ENCODE results near the gene DOCK7. TPM values are rescaled to one million over a fixed set of nuclear protein-coding genes. Genes with fewer than 3 reads are reported as not detected.
"Not testable (repeated sequence)": the region's sequence is repeated elsewhere in the genome, so short reads cannot be mapped to it uniquely, and the experiment has no call there.

Gene DOCK7
- total and polyA plus RNA-seq, 4 donors, result 6.1 to 64.1 (median 29.3) TPM

DNA sequence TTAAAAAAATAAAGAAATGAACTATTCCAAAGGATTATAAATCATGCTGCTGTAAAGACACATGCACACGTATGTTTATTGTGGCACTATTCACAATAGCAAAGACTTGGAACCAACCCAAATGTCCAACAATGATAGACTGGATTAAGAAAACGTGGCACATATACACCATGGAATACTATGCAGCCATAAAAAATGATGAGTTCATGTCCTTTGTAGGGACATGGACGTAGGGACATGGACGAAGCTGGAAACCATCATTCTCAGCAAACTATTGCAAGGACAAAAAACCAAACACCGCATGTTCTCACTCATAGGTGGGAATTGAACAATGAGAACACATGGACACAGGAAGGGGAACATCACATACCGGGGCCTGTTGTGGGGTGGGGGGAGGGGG lies 160.8 kb downstream of the DOCK7 start:
- H3K27me3 ChIP-seq (ENCODE audit: control insufficient read depth in 1 of 2, insufficient read depth in 2 of 2, low read length in 1 of 2); H3K4me3 ChIP-seq (ENCODE audit: low read length in 2 of 2); DNase-seq; H3K9me3 ChIP-seq (ENCODE audit: control insufficient read depth, low read length); H3K36me3 ChIP-seq (ENCODE audit: control insufficient read depth in 1 of 2, insufficient read depth in 2 of 2, low read length in 1 of 2); H3K27ac ChIP-seq (ENCODE audit: low read depth in 1 of 2, low read length in 2 of 2); intact Hi-C loops (cut with DNase I); H3K4me1 ChIP-seq (ENCODE audit: control insufficient read depth in 1 of 2, insufficient read depth in 2 of 2, low read length in 2 of 2); ATAC-seq (ENCODE audit: low FRiP score): not testable (repeated sequence)
- WGBS, 2 donors, result 85 to 90% methylated on average over 4 to 6 of the region's 6 CpGs

DNA sequence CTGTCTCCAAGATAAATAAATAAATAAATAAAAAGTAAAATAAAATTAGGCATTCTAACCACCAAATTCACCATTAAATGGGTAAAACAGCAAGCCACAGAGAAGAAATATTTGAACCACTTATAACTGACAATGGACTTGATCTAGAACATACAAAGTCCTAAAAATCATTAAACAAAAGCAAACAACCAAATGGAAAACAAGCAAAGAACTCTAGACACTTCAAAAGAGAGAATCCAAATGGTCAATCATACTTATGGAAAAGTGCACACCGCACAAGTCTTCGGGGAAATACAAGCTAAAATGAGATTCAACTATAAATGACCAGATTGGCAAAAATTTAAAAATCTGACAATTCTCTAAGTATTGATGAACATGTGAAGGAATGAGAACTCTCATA lies 164.3 kb downstream of the DOCK7 start:
- 97 to 99% methylated on average over 2 of the region's 2 CpGs for WGBS, 2 donors
- Histone ChIP-seq H3K9me3 (ENCODE audit: control insufficient read depth, low read length) (no peaks in the 10 kb centered on the region), H3K4me3 (ENCODE audit: low read length in 2 of 2) (no peak overlapping the region), H3K36me3 (ENCODE audit: control insufficient read depth in 1 of 2, insufficient read depth in 2 of 2, low read length in 1 of 2) (peaks cover 0 to 2% of the 10 kb centered on the region in 2 donors), H3K27me3 (ENCODE audit: control insufficient read depth in 1 of 2, insufficient read depth in 2 of 2, low read length in 1 of 2) (no peaks in the 10 kb centered on the region), H3K27ac (ENCODE audit: low read depth in 1 of 2, low read length in 2 of 2) (no peak overlapping the region), H3K4me1 (ENCODE audit: control insufficient read depth in 1 of 2, insufficient read depth in 2 of 2, low read length in 2 of 2) (no peaks in the 10 kb centered on the region)
- intact Hi-C loops (cut with DNase I), result no loop called here
- DNase-seq (no peak), ATAC-seq (ENCODE audit: low FRiP score) (no peak)

DNA sequence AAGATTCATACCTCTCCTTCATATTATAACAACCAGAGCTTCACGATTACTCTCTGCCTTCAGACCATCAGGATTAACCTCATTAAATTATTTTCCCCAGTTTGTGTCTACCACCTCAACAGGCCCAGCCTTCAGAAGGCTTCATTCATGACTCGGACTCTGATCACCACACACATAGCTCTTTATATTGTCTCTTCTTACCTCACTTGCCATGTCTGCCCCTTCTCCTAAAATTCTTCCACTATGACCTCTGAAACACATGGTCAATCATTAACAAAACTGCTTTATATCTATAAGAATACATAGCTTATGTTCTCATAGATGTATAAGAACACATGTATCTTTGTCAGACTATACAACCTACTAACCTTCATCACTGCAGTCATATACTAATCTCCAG lies 171.6 kb downstream of the DOCK7 start:
- 90 to 94% methylated on average over 2 of the region's 2 CpGs for WGBS, 2 donors
- DNase-seq, result no peak
- no peaks in the 10 kb centered on the region for H3K4me1 ChIP-seq (ENCODE audit: control insufficient read depth in 1 of 2, insufficient read depth in 2 of 2, low read length in 2 of 2)
- H3K27ac ChIP-seq (ENCODE audit: low read depth in 1 of 2, low read length in 2 of 2), result no peak overlapping the region
- no peaks in the 10 kb centered on the region for H3K9me3 ChIP-seq (ENCODE audit: control insufficient read depth, low read length)
- intact Hi-C loops (cut with DNase I), result loop anchor here in 1 of 2 donors (2.0 kb wide), 1 partner anchor 28 kb away; no protein-coding TSS in a partner anchor
- H3K4me3 ChIP-seq (ENCODE audit: low read length in 2 of 2), result no peak overlapping the region
- no peaks in the 10 kb centered on the region for H3K27me3 ChIP-seq (ENCODE audit: control insufficient read depth in 1 of 2, insufficient read depth in 2 of 2, low read length in 1 of 2)
- H3K36me3 ChIP-seq (ENCODE audit: control insufficient read depth in 1 of 2, insufficient read depth in 2 of 2, low read length in 1 of 2), result peaks cover 1 to 3% of the 10 kb centered on the region in 2 donors
- ATAC-seq (ENCODE audit: low FRiP score), result no peak

DNA sequence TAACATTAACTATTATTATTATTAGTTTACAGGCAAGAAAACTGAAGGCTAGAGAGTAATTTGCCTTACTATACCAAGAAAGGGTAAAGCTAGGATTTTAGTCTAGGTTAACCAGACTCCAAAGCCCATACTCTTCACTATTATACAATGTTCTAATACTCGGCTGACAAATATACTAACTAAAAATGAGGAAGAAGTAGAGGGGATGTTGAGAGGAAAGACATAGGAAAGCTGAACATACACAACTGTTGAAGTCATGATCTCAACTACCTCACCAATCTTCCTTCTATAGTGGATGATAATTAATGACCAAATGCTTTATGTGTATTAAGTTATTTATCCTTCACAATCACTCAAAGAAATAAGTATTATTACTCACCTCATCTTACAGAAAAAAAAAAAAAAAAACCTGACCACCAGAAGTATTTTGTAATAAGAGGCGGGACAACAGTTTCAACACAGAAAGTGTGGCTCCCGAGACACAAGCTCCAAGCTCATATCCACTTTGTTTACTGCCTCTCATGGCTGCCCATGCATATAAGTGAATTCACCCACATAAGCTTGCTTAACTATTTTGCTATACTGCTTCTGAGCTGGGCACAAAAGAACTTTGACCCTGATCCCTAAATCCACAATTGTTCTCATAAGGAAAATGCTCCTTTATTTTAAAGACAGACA lies 173.3 kb downstream of the DOCK7 start:
- Histone ChIP-seq H3K4me1 (ENCODE audit: control insufficient read depth in 1 of 2, insufficient read depth in 2 of 2, low read length in 2 of 2) (no peaks in the 10 kb centered on the region), H3K9me3 (ENCODE audit: control insufficient read depth, low read length) (no peaks in the 10 kb centered on the region), H3K27me3 (ENCODE audit: control insufficient read depth in 1 of 2, insufficient read depth in 2 of 2, low read length in 1 of 2) (no peaks in the 10 kb centered on the region), H3K36me3 (ENCODE audit: control insufficient read depth in 1 of 2, insufficient read depth in 2 of 2, low read length in 1 of 2) (peaks cover 1 to 3% of the 10 kb centered on the region in 2 donors), H3K4me3 (ENCODE audit: low read length in 2 of 2) (no peak overlapping the region), H3K27ac (ENCODE audit: low read depth in 1 of 2, low read length in 2 of 2) (no peak overlapping the region)
- 94% methylated on average over 3 of the region's 3 CpGs for WGBS, 2 donors
- ATAC-seq (ENCODE audit: low FRiP score) (no peak), DNase-seq (no peak)
- intact Hi-C loops (cut with DNase I), result no loop called here

DNA sequence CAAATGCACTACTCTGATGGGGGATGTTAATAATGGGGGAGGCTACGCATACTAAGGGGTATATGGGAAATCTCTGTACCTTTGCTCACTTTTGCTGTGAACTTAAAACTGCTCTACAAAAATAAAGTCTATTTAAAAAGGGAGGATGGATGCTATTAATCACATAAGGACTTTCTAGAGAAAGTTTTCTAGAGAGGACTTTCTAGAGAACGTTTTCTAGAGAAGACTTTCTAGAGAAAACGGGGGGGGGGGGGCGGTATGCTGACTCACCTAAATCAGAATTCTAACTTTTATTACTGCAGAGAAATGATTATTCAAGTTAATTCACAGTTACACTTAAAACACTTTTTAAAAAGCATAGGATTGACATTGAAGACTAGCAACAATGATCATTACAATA lies 175.2 kb downstream of the DOCK7 start:
- Histone ChIP-seq H3K4me3 (ENCODE audit: low read length in 2 of 2) (no peak overlapping the region), H3K9me3 (ENCODE audit: control insufficient read depth, low read length) (no peaks in the 10 kb centered on the region), H3K27me3 (ENCODE audit: control insufficient read depth in 1 of 2, insufficient read depth in 2 of 2, low read length in 1 of 2) (no peaks in the 10 kb centered on the region), H3K4me1 (ENCODE audit: control insufficient read depth in 1 of 2, insufficient read depth in 2 of 2, low read length in 2 of 2) (no peaks in the 10 kb centered on the region), H3K36me3 (ENCODE audit: control insufficient read depth in 1 of 2, insufficient read depth in 2 of 2, low read length in 1 of 2) (peaks cover 1 to 3% of the 10 kb centered on the region in 2 donors), H3K27ac (ENCODE audit: low read depth in 1 of 2, low read length in 2 of 2) (no peak overlapping the region)
- intact Hi-C loops (cut with DNase I), result no loop called here
- WGBS, 2 donors, result 70 to 71% methylated on average over 4 of the region's 4 CpGs
- DNase-seq (no peak), ATAC-seq (ENCODE audit: low FRiP score) (no peak)

DNA sequence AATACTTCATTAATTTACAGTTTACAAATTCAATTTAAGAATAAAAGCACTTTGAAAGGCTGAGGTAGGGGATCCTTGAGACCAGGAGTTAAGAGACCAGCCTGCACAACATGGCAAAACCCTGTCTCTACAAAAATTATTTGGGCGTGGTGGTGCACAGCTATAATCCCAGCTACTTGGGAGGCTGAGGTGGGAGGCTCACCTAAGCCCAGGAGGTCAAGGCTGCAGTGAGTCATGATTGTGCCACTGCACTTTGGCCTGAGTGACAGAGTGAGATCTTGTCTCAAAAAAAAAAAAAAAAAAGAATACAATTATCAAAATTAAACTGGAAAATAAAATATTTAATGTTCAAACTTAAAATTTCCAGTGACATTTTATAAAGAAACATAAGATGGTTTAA lies 179.2 kb downstream of the DOCK7 start:
- intact Hi-C loops (cut with DNase I), result no loop called here
- Histone ChIP-seq H3K9me3 (ENCODE audit: control insufficient read depth, low read length) (no peaks in the 10 kb centered on the region), H3K4me3 (ENCODE audit: low read length in 2 of 2) (no peak overlapping the region), H3K4me1 (ENCODE audit: control insufficient read depth in 1 of 2, insufficient read depth in 2 of 2, low read length in 2 of 2) (no peaks in the 10 kb centered on the region), H3K27ac (ENCODE audit: low read depth in 1 of 2, low read length in 2 of 2) (no peak overlapping the region), H3K36me3 (ENCODE audit: control insufficient read depth in 1 of 2, insufficient read depth in 2 of 2, low read length in 1 of 2) (peaks cover 1 to 3% of the 10 kb centered on the region in 2 donors), H3K27me3 (ENCODE audit: control insufficient read depth in 1 of 2, insufficient read depth in 2 of 2, low read length in 1 of 2) (no peaks in the 10 kb centered on the region)
- DNase-seq, result no peak
- WGBS, 2 donors, result 89 to 95% methylated on average over 1 of the region's 1 CpG
- ATAC-seq (ENCODE audit: low FRiP score), result no peak

DNA sequence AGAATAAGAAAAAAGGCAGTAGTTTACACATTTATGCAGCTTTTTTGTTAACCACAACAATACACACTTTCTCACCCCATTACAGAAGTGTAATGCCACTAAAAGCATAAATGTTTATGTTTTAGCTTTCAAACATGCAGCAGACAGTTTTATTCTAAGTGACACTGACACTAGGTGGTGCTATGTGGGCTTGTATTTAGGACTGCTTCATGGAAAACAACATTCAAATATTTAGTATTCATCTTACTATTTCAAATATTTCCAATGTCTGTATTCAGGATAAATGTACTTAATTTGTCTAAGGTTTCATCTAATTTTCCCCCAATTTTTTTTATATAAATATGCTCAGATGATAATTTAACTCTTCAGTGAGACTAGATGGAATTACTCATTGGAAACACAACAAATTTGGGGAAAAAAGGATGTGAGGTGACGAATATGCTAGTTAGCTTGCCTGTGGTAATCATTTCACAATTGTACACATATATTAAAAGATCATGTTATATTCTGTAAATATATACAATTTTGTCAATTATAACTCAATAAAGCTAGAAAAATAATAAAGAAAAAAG lies 179.9 kb downstream of the DOCK7 start:
- H3K4me3 ChIP-seq (ENCODE audit: low read length in 2 of 2), result no peak overlapping the region
- intact Hi-C loops (cut with DNase I), result no loop called here
- 88 to 94% methylated on average over 1 of the region's 1 CpG for whole genome bisulfite sequencing, 2 donors
- no peak for DNase-seq
- H3K4me1 ChIP-seq (ENCODE audit: control insufficient read depth in 1 of 2, insufficient read depth in 2 of 2, low read length in 2 of 2), result no peaks in the 10 kb centered on the region
- no peak for ATAC-seq (ENCODE audit: low FRiP score)
- no peaks in the 10 kb centered on the region for H3K27me3 ChIP-seq (ENCODE audit: control insufficient read depth in 1 of 2, insufficient read depth in 2 of 2, low read length in 1 of 2)
- no peaks in the 10 kb centered on the region for H3K9me3 ChIP-seq (ENCODE audit: control insufficient read depth, low read length)
- peaks cover 1 to 3% of the 10 kb centered on the region in 2 donors for H3K36me3 ChIP-seq (ENCODE audit: control insufficient read depth in 1 of 2, insufficient read depth in 2 of 2, low read length in 1 of 2)
- no peak overlapping the region for H3K27ac ChIP-seq (ENCODE audit: low read depth in 1 of 2, low read length in 2 of 2)

DNA sequence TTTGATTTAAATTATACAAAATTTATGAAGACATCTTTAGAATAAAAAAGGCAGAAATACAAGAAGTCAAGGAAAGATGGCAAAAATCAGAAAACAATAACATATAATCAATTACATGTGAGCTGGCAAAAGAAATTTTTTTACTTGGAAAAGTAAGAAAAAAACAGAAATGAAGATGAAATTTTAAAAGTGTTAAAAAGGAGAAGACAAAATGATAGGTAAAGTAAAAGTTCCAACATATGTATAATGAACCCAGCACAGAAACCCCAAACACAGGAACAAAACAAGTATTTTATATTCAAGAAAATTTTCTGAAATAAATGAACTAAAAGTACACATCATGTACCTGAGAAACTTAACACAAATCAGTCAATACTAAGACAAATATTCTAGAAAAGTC lies 188.0 kb downstream of the DOCK7 start:
- DNase-seq (no peak), ATAC-seq (ENCODE audit: low FRiP score) (no peak)
- H3K36me3 ChIP-seq (ENCODE audit: control insufficient read depth in 1 of 2, insufficient read depth in 2 of 2, low read length in 1 of 2), result no peaks in the 10 kb centered on the region
- H3K4me3 ChIP-seq (ENCODE audit: low read length in 2 of 2), result no peak overlapping the region
- intact Hi-C loops (cut with DNase I), result no loop called here
- no peaks in the 10 kb centered on the region for H3K27me3 ChIP-seq (ENCODE audit: control insufficient read depth in 1 of 2, insufficient read depth in 2 of 2, low read length in 1 of 2)
- no peak overlapping the region for H3K27ac ChIP-seq (ENCODE audit: low read depth in 1 of 2, low read length in 2 of 2)
- H3K4me1 ChIP-seq (ENCODE audit: control insufficient read depth in 1 of 2, insufficient read depth in 2 of 2, low read length in 2 of 2), result no peaks in the 10 kb centered on the region
- no peaks in the 10 kb centered on the region for H3K9me3 ChIP-seq (ENCODE audit: control insufficient read depth, low read length)

DNA sequence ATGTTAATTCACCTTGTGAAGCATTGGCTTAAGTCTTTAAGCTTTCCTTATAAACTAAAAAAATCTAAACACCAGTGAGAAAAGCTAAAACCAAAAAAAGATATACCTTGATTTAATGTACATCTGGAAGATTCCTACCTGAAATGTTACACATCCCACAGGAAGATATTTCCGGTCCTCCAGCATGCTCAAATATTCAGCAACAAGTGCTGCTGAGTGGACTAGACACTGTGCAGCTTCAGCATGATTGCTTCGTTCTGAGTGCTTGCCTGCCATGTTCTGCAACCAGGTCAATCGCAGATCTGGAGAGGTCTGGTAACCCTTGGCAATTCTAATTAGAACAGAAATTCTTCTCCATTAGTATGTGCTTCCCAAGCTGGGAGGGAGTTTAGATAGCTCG lies 194.0 kb downstream of the DOCK7 start:
- intact Hi-C loops (cut with DNase I), result no loop called here
- no peaks in the 10 kb centered on the region for H3K4me1 ChIP-seq (ENCODE audit: control insufficient read depth in 1 of 2, insufficient read depth in 2 of 2, low read length in 2 of 2)
- DNase-seq, result no peak
- no peaks in the 10 kb centered on the region for H3K9me3 ChIP-seq (ENCODE audit: control insufficient read depth, low read length)
- WGBS, 2 donors, result 89 to 94% methylated on average over 4 of the region's 4 CpGs
- H3K27ac ChIP-seq (ENCODE audit: low read depth in 1 of 2, low read length in 2 of 2), result no peak overlapping the region
- peaks cover 4 to 7% of the 10 kb centered on the region in 2 donors for H3K36me3 ChIP-seq (ENCODE audit: control insufficient read depth in 1 of 2, insufficient read depth in 2 of 2, low read length in 1 of 2)
- H3K4me3 ChIP-seq (ENCODE audit: low read length in 2 of 2), result no peak overlapping the region
- no peak for ATAC-seq (ENCODE audit: low FRiP score)
- H3K27me3 ChIP-seq (ENCODE audit: control insufficient read depth in 1 of 2, insufficient read depth in 2 of 2, low read length in 1 of 2), result no peaks in the 10 kb centered on the region

All from aorta (tissue), 5 donors.